Measurements from ENCODE around the gene INF2.
A peak's percentile ranks its signal among the peaks of the same experiment; 100 is the strongest.

Gene INF2

DNA sequence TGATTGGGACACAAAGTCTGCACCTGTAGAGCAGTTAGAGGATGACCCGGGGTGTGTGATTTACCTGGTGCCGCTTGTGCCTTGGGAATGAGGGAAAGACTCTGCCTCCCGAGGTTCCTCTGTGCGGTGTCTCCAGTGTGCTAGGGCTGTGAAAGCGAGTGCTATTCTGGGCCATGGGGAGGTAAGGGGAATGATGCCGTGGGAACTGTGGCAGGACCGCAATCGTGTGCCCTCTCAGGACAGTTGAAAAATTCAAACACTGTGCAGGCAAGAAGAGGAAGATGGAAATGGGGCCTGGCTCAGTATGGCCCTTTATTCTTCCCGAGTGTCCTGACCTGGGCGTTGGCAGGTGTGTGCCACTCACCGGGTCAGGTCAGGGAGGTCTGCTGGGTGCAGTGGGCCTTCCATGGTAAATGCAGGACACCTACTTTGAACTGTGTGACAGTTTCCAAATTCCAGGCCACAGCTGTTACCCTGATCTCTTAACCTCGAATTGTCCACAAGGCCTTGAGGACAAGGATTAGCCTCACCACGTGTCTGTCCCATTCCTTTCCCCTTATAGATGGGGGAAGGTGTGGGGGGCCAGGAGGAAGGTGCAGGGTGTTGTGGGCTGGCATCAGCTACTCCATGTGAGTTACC is 64.9 kb downstream of the INF2 start:
- no peak for DNase-seq

DNA sequence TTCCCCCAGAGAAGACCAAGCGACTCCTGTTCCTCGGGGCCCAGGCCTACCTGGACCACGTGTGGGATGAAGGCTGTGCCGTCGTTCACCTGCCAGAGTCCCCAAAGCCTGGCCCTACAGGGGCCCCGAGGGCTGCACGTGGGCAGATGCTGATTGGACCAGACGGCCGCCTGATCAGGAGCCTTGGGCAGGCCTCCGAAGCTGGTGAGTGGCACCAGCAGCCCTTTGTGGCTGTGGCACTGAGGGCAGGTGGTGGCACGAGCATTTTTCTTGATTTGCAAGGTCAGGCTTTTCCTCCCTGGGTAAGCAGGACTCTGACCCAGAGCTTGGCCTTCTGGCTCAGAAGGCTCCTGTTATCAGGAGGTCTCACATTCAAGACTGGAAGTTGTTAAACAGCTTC is 66.2 kb downstream of the INF2 start:
- DNase-seq = no peak

DNA sequence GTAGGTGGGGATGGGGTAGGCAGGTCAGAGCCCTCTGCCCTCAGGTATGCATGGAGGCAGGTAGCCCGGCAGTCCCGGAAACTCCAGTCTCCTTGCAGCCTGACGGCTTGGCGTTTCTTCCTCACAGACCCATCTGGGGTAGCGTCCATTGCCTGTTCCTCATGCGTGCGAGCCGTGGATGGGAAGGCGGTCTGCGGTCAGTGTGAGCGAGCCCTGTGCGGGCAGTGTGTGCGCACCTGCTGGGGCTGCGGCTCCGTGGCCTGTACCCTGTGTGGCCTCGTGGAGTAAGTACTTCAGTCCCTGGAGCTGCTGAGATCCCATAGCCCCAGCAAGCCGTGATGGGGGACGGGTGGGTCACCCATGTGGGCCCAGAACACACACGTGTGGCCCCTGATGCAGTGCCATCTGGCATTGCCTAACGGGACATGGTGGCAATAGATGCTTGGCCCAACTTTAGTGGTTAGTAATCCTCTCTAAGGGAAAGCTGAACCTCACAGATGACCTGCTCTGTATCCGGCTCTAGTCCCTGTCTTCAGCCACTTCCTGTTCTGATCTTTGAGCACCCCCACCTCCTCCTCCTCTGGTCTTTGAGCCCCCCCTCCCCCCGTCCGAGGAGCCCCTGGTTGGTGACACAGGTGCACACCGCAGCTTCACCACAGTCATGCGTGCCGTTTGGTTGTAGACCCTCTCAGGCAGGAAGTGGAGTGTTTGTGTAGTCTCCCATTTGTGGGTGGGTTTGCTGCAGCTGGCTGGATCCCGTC is 67.2 kb downstream of the INF2 start:
- DNase-seq = no peak

DNA sequence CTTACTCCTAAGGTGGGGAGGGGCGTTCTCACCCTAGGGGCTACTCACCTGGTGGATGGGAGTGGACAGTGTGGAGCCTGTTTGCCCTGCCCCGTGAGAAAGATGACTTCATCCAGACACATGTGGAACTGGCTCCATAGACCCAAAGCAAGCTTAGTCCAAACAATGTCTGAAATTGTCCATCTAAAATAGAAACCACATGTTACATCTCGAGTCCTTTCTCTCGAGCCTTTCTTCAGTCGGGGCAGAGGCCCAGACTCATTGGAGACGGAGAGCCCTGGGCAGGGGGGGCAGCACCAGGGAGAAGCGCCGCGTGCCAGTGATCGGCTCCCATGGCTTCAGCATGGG is 67.8 kb downstream of the INF2 start:
- no peak for DNase-seq

DNA sequence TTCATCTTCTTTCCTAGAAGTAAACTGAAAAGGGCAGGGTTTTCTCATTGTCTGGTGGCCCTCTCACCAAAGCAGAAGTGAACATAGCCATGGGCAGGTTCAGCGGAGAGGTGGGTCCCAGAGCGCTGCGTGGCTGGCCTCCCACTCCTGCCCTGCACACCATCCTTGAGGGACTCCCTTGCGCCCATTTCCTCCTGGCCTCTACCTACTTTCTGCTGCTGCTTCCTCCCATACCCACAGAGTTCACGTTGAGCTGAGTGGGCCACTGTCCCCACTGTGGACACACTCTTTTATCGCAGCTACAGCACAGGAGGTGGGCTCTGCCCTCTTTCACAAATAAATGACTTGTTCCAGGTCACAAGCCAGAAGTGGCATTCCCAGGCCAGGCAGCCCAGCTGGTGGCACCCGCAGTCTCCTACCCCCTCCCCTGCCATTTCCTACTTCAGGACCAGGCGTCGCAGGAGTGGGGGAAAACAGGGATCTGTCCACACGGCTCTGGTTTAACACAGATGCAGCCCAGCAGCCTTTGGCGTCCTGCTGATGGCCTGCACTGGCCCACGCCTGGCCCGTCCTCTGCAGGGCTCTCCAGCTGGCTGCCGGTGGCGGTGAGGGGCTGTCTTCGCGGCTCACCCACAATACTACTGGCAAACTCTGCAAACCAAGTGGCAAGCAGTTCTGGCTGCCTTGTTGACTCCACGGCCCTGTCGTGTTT is 68.4 kb downstream of the INF2 start:
- DNase-seq = no peak

DNA sequence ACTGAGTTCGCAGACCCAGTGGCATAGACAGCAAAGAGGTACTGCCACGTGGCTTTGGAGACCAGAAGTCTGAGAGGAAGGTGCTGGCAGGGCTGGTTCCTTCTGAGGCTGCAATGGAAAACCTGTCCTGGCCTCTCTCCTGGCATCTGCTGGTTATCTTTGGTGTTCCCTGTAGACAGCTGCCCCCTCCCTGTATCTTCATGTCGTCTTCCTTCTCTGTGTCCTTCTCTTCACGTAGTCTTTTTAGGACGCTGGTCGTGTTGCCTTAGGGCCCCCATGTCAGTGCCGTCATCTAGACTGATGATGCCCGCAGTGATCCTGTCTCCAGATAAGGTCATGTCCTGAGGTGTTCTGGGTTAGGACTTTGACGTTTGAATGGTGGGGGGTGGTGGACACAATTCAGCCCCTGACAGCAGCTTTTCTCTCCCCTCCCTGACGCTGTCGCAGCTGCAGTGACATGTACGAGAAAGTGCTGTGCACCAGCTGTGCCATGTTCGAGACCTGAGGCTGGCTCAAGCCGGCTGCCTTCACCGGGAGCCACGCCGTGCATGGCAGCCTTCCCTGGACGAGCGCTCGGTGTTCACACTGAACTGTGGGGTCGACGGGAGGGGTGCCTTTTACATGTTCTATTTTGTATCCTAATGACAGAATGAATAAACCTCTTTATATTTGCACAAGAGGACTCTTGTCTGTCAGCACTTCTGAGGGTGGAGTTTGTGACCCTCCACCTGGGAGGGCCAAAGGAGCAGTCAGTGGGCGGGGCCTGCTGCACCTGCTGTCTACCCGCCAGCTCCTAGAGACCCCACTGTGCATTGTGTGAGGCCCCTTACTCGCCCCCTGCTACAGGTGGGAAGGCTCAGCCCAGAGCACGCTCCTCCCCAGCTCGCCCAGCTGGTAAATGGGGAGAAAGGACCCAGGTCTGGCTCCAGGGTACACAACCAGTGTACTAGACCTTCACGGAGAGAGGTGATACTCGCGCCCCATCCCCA is 69.9 kb downstream of the INF2 start:
- no peak for DNase-seq

DNA sequence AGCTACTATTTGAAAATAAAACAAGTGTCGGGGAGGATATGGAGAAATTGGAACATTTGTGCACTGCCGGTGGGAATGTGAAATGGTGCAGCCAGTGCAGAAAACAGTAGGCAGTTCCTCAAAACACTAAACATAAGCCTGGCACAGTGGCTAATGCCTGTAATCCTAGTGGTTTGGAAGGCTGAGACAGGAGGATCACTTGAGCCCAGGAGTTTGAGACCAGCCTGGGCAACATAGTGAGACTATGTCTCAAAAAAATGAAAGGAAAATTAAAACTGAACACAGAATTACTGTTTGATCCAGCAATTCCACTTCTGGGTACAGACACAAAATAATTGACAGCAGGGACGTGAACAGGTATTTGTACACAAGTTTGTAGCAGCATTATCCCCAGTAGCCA is 76.1 kb downstream of the INF2 start:
- DNase-seq = no peak

DNA sequence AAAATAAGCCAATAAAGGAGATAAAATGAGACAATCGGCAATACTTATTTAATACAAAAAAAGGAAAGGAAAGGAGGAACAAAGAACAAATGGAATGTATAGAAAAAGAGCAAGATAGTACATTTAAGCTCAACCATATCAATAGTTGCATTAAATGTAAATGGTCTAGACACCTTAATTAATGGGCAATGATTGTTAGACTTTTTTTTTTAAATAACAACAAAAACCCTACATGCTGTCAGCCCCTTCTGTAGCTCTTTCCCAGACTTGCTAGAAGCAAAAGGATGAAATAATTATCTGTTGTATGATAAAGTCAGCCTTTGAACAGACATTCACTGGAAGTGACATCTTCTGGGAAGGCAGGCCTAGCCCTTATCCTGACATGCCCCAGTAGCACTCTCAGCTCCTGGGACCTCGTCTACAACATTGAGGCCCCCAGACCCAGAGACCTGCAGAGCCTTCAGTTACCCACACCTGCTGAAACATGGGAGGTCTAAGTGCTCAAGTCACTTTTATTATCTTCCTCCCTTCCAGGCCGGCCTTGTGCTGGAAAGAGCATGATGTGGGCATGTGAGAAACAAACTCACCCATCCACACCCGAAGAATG is 76.9 kb downstream of the INF2 start:
- DNase-seq = no peak

DNA sequence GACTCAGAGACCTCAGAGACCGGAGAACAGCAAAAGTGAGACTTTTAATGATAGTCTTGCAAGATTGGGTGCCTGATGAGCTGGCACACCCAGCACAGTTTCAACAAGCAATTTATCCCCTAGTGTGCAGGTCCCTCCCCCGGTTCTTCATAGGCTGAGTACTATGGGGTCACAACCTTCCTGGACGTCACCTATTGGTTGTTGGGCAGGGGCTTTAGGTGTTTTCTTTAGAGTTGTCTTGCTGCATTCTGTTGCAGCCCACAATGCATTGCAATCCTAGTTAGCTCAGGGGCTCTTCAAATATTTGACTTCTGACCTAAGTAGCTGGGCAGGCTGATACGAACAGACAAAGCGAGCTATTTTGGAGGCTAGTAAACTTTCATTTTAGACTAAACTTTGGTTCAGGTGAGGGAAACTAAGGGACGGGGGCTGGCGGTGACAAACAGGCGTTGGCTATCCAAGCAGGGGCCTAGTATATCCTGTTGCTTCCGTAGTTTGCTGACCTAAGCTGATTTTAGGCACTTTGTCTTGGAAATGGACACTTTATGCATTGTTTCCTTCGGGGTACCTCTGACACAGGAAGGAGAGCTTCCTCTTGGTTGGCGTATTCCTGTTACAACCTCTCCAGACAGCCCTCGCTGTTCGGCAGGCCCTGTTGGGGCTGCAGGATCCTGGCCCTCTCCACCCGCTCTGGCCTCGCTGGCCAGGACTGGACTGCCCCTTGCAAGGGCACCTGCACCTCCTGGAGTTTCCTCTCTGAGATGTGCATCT is 77.6 kb downstream of the INF2 start:
- no peak for DNase-seq

DNA sequence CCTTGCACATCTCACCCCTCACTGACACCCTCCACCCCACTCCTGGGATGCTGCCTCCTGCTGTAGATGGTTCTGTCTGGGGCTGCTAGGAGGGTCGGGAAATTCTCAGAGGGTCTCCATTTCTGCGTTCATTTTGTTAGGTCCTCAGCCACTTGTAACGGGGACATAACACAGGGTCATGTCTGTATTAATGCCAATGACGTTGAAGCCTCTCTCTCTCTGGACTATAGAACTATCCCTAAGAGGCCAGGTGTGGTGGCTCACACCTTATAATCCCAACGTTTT is 78.2 kb downstream of the INF2 start:
- no peak for DNase-seq

DNA sequence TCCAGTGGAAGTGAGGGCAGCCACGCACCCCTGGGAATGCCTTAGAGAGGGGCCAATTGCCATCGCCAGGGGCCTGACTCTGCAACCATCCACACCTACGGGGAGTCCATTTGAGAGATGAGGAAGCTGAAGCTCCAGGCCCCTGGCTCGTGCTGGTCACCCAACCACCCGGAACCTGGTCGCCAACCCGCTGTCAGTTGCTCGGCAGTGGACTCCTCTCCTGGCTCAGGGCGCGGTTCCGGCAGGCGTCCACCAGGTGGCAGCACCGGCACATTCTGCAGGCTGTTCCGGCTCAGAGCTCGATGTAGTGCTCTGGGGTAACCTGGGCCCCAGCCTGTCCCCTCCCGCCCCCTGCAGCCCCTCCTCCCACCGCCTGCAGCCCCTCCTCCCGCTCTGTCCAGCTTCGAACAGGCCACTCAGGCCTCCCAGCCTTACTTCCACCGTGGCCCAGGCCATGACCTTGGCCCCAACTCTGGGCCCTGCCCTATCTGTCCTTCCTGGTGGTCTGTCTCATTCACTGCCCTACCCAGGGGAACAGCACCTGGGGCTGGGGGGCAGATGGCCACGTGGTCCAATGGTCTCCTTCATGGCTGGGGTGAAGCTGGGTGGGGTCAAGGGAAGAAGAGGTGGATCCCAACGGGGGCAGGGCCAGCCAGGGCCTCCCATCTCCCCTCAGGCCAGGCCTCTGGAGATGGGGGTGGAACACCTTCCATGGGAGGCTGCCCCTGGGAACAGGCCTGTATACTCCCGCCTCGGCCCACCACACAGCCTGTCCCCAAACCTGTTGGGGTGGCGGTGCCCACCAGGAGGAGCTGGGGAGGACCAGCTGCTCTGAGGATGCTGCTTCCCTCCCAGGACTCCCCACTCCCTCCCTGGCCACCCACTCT is 79.3 kb downstream of the INF2 start:
- DNase-seq = peak; percentile 90

DNA sequence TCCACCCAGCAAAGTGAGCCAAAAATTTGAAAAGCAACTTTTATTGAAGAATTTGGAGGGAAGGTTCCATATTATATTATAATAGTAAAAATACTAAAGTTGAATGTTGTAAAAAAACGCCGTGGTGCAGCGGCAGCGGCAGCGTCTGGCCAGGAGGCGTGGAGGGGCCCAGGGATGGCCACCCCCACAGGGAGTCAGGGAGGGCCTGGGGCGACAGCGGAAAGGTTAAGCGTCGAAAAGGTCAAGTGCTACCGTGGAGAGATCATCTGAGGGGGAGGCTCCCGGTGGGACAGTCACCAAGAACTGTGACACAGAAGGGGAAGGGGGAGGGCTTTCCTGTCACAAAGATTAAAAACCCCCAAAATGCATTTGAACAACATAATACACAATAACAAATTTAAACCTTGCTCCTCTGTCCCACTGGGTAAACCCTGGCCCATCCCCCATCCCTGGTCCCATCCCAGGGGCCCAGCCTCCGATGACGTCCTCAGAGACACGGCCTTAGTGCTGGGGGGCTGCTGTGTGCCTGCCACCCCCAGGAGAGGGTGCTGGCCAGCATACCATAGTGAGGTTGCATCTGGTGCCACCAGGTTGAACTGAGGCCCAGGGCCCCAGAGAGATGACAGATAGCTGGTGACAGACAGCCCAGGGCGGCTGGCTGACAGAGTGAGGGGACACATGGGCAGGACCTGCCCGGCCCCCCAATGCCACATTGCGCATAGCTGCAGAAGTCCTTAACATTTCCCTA is 80.1 kb downstream of the INF2 start:
- no peak for DNase-seq

DNA sequence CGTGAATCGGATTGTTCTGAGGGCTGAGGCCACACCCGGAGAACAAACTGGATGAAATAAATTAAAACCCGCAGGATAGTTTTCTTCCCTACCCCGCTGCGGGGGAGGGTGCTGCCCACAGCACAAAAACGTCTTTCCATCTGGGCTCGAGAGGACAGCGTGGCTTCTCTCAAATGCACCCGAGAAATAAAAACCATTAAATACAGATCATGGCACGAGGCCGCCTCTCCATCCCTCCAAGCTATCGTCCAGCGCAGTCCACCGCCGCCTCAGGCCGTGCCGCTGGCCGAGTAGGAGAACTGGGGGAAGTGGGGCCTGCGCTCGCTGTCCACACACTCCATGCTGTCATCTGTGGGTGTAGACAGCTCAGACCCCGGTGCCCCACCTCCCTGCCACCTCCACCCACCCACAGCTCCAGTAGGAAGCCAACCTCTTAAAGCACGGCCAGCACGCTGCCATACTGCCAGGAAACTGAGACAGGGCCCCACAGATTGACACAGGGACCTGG is 80.7 kb downstream of the INF2 start:
- no peak for DNase-seq

DNA sequence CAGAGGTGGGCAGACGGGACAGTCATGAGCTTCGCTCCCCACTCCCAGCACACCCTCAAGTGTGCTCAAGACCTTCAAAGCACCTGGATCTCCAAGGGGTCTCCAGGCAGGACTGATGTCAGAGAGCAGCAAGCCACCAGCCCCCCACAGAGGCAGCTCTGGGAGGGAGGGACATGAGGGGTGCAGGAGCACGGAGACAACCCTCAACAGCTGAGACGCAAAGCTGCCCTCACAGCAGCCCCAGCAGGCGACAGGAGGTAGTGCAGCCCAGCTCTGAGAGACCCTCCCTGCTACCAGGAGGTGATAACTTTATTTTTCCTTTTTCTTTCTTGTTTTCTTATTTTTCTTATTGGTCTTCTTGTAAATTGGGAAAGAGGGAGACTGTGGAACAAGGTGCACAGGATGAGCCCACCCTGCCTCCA is 81.4 kb downstream of the INF2 start:
- DNase-seq = peak; percentile 44

DNA sequence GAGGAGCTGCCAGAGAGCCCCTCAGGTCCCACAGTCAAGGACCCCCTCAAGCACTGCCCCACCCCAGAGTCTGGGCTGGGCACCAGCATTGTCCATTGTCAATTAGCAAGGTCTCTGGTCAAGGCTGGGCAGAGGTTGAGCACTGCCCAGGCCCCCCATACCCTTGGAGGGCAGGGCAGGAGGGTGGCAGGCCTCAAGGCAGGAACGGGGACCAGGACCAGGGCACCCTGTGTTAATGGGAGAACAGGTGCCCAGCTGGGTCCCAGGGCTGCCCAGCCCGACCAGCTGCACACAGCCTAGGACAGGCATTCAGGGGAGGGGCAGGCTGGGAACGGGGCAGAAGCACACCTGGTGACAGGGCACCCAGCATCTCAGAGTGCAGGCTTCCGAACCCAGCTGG is 82.0 kb downstream of the INF2 start:
- DNase-seq = no peak

Measured in activated naive CD4-positive, alpha-beta T cell treated with anti-CD3 and anti-CD28 coated beads, Interleukin-2, amount 50 U/mL, for 16 hours (primary cell).